GM21515 (cell line): ENCODE results near the gene GLIS2.

Experiments
- ATAC-seq: cut with Tn5 transposase; IDR thresholded peaks from one replicate; pipeline ENCODE4 v1.9.1; 2021; ENCODE audit not compliant: unreplicated experiment

Gene GLIS2

DNA sequence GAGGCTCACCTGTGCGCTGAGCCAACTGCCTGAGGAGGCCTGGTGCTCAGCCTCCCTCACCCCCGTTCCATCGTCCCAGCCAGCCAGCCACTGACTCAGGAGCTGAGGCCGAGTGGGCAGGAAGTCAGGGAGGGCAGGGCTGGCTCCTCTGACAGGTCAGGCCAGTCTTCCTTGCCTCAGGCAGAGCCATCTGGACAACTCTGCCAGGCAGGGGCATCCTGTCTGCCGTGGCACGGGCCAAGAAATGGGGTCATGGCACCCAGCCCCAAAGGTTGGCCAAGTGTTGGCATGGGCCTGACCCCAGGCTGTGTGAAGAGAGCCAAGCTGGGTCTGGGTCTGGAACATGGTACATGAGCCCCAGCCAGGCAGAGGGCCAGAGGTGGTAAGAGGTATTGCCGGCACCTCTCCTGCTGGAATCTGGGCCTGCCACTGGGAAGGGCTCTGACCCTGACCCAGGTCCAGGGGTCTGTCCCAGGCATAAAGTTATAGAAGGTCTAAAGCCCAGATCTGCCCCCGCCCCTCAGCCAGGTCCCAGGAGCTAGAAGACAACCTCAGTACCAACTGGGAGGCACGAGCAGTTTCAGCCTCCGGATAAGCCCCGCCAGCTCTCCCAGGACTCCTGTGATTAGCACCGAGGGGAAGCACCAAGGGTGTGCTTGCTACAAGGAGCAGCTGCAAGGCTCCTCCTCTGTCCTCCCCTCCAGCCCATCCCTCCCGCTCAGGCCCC lies 53.3 kb downstream of the GLIS2 start:
- no peak for ATAC-seq

GRCh38 chr16:4370151-4370550 lies 54.3 kb downstream of the GLIS2 start:
- no peak for ATAC-seq

GRCh38 chr16:4370570-4371356 lies 54.9 kb downstream of the GLIS2 start:
- ATAC-seq, result no peak

GRCh38 chr16:4371357-4372000 lies 55.6 kb downstream of the GLIS2 start, which contains the start of gene VASN:
Gene VASN, plus strand, starts transcription at chr16:4371848. Its CDS starts 9,030 bp downstream, at chr16:4380878.
- ATAC-seq, result no peak

GRCh38 chr16:4372001-4372577 lies 56.2 kb downstream of the GLIS2 start:
- no peak for ATAC-seq

DNA sequence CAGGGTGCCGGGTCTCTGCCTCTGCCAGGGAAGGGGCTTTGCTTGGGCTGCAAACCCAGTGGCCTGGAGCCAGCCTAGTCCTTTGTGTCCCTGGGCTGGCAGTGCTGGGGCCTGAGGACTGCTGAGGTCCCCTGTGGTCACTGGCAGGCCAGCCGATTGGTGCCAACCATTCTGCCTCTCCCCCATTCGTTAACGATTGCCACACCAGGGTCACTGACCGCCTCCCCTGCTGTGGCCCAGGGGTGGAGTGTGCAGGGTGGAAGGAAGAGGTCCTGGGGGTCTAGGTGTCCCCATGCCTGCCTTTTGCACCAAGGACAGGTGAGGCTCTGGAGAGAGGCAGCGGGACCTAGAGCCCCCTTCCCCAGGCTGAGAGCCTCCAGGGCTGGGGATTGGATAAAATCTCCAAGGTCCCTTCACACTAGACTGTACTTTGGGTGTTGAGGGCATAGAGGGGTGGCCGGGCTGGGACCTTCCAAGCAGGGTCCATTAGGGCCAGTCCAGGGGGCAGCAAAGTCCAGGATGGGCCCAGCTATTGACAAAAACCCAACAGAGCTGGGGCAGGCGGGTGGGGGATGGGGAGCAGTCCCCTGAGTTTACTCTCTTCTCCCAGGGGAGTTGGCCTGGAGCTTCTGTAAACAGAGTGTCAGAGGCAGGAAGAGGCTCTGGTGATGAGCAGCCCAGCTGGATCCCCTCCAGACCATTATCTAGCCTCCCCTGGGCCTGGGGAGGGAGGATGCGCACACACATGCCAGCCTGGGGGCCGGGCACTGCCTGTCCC lies 56.9 kb downstream of the GLIS2 start:
- no peak for ATAC-seq

GRCh38 chr16:4373356-4373908 lies 57.6 kb downstream of the GLIS2 start:
- ATAC-seq, result no peak

GRCh38 chr16:4373909-4374742 lies 58.3 kb downstream of the GLIS2 start:
- ATAC-seq, result no peak

GRCh38 chr16:4375717-4376116 lies 59.9 kb downstream of the GLIS2 start:
- ATAC-seq, result no peak

- ATAC-seq, result no peak
Measured at GRCh38 chr16:4376126-4376892, 60.4 kb downstream of the GLIS2 start.

GRCh38 chr16:4376893-4377572 lies 61.2 kb downstream of the GLIS2 start:
- no peak for ATAC-seq

DNA sequence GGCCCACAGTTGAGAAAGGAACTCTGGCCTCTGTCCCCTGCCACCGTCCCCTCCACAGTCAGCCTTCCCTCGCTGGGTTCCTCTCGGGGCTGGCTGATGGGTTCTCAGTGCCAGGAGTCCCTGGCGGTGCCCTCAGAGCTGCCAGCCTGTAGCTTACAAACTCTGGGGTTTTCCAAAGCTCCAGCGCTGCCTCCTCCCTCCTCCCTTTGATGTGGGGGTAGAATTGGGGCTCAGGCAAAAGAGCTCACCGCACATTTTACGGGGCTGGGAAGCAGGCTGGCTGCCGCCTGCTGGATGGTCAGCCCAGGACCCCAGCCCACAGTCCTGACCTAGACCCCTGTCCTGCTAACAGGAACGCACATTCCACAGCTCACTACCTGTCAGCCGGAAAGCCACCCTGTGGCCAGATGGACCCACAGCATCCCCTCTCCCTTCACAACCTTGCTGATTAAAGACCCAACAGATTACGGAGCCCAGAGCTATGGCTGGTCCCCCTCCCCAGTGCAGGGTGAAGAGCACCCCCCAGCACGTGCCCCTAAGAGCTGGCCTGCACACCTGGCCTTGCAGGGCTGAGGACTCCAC lies 61.8 kb downstream of the GLIS2 start:
- ATAC-seq, result no peak

GRCh38 chr16:4378161-4378666 lies 62.3 kb downstream of the GLIS2 start:
- no peak for ATAC-seq

DNA sequence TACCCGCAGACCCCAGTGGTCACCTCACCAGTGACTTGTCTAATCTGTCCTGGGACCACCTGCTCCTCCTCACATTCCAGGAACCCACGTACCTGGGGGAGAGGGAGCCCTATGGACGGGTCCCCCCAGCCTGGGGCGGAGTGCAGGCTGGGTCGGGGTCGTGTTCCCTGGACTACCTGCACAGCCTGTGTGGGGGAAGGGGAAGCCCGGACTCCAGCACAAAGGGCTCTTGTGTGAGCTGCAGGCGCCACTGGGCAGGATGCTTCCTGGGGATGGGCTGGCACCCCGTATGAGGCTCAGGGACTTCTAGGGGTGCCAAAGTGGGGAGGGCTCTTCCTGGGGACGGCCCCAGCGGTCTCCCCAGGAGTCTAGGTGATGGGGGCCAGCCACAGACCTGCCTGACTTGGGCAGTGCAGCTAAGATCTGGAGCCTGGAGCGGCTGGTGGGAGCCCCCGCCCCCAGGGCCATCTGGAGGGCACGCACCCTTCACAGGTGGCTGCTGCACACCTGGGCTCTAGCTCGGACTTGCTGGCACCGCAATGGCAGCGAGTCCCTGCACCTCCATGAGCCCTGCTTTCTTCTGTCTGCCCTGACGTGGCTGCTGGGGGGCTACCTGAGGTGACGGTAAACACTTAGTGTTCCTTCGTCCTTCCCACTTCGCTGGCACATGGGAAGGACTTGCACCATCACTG lies 63.3 kb downstream of the GLIS2 start:
- ATAC-seq, result no peak

DNA sequence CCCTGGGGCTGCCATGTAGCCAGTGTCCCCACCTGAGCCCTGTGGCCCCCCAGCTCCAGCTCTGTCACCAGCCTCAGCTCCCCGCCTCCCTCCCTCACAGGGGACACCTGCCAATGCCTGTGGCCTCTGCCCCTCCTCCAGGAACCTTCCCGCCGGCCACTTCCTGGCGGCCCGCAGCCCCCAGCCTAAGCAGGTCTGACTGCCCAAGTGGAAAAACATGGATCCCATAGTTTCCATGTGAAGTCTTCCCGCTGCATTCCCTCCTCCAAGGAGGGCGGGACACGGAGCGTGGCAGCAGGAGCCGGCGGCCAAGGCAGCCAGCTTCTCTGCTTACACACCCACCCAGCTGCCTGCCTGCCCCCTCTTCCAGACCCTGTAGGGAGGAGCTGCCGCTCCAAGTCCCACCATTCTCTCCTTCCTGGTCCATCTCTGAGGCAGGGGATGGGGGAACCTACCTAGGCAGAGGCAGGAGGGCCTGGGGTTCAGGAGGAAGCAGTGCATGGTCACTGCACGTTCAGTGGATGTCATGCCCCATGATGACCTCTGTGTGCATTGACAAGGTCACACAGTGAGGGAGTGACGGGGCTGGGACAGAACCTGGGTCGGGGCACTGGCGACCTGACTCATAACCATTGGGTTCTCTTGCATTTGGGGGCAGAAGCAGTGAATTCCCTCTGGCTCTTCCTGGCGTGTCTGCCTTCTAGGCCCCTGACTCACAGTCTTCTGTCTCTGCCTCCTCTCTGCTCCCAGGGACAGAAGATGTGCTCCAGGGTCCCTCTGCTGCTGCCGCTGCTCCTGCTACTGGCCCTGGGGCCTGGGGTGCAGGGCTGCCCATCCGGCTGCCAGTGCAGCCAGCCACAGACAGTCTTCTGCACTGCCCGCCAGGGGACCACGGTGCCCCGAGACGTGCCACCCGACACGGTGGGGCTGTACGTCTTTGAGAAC lies 64.5 kb downstream of the GLIS2 start:
- no peak for ATAC-seq
